PC-3 (cell line): ENCODE results near the gene ARID5B.

Experiments used
- EZH2 ChIP-seq: fragments of 300-600 bp; sonication (generic); IDR thresholded peaks from one replicate; pipeline ENCODE4 v1.6.1; 2017; ENCODE audit warnings: antibody characterized with exemption, mild to moderate bottlenecking, low read length; ENCODE audit not compliant: unreplicated experiment
- EZH2phosphoT487 ChIP-seq: fragments of 300-600 bp; sonication (generic); IDR thresholded peaks from 2 replicates; pipeline ENCODE4 v1.6.1; 2018; ENCODE audit warnings: mild to moderate bottlenecking, antibody characterized with exemption, low read length, borderline replicate concordance
- TF ChIP-seq, protein P1 (sequence below): fragments of 300-600 bp; sonication (generic); conservative IDR thresholded peaks from 2 replicates; pipeline ENCODE4 v1.5.1; 2017; ENCODE audit warnings: antibody characterized with exemption, low read depth, mild to moderate bottlenecking, low read length

DNA sequence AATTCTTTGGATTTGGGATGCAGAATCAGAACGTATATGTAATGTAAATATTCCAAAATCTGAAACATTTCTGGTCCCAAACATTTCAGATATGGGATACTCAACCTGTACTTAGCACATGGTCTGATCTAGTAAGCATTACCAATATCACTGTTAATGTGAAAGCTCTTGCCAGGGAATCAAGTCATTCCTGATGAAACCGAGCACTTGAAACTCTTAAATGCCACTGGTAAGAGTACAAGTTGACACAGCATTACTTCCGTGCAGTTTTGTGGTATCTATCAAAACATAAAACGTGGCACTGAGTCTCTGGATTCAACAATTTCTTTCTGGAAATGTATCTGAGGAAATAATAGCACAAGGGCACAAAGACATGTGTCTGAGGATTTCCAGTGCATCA is 211.5 kb downstream of the ARID5B start:
- TF ChIP-seq, protein P1, sequence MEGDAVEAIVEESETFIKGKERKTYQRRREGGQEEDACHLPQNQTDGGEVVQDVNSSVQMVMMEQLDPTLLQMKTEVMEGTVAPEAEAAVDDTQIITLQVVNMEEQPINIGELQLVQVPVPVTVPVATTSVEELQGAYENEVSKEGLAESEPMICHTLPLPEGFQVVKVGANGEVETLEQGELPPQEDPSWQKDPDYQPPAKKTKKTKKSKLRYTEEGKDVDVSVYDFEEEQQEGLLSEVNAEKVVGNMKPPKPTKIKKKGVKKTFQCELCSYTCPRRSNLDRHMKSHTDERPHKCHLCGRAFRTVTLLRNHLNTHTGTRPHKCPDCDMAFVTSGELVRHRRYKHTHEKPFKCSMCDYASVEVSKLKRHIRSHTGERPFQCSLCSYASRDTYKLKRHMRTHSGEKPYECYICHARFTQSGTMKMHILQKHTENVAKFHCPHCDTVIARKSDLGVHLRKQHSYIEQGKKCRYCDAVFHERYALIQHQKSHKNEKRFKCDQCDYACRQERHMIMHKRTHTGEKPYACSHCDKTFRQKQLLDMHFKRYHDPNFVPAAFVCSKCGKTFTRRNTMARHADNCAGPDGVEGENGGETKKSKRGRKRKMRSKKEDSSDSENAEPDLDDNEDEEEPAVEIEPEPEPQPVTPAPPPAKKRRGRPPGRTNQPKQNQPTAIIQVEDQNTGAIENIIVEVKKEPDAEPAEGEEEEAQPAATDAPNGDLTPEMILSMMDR, result no peak; the same call in 1 of the 2 replicates
- no peak for TF ChIP-seq EZH2
- TF ChIP-seq EZH2phosphoT487, result no peak
